ENCODE data around the gene GPR149. TPM values are rescaled to one million over a fixed set of nuclear protein-coding genes. Genes with fewer than 3 reads are reported as not detected.

The GPR149 gene
- total RNA-seq, 1 donor from 2014 or later: 0.41 TPM

DNA sequence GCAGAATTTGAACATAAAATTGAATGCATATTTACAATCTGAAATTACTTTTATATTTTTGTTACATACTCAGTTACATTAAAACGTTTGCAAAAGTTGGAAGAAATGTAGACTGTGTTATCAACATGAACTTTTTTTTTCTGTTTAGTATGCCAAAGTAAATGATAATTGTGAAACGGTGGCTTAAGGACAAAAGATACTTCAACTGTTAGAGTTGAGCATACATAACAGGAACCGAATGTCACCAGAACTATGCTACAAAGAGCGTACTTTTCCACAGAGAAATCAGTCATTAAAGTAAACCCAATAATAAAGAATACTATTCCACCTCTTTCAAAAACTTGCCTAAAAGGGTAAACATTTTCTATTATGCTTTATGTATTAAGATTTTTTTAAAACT is 91.4 kb downstream of the GPR149 start:
- no peak for DNase-seq

DNA sequence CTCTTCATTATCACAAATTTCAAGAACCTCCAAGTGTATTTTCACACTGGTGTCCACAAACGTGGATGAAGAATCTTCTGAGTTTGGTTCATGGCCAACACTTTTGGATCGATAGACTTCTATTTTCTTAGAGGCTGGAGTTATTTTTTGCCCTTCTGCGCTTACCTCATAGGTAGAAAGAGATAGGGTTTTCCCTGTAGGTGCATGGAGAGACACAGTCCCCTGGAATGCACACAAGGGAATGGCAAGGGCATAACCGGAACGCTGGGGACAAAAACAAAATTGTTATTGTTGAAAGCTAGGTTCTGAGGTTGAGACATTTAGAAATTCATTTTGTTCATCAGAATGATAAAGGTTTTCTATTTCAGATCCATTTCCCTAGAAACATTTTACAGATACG is 92.0 kb downstream of the GPR149 start:
- no peak for DNase-seq

DNA sequence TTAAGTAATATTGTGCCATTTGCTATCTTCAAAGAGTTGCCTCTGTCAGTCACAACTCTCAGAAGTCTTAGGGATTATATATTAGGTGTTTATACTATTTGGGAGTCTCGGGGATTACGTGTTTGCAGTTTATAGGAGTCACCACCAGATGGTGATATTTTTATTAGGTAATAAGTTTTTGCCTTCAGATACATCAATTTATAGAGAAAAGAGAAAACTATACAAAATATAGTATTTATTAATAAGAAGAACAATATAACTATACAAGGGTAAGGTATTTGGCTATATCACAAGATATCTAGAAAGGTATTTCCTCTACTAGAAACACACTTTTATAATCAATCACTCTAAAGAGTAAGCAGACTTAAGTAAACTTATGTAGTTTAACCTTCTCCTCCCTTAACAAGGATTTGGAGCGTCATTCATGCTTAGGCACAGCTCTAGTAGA is 95.0 kb downstream of the GPR149 start:
- DNase-seq: peak; percentile 56

DNA sequence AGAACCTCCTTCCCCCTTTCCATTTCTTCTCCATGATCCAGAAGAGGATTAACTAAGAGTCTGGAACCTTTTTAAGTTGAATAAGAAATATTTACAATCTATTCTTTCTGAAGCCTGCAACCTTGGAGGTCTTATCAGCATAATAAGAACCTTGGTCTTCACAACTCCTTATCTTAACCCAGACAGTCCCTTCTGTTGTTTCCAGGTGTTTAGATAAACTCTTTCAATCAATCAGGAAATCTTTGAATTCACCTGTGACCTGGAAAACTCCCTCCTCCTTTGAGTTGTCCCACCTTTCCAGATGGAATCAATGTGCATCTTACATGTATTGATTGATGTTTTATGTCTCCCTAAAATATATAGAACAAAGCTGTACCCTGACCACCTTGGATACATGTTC is 102.1 kb downstream of the GPR149 start:
- DNase-seq: no peak

DNA sequence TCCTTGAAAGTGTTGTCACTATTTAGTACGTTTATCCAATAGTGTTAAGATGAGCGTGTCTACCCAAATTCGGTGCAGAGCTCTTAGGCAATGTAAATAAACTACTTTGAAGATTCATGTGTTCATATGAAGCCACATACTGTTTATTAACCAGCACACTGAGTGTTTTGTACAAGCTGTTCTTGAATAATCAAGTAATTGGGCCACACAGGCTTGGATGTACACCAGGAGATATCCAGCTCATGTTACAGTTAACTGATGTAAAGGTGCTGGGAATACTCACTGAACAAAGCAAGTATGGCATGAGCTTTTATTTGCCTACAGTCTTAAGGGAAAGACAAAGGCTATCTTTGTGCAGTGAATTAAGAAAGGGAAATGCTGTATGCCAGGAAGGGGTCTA is 105.1 kb downstream of the GPR149 start:
- peak; percentile 32 for DNase-seq

DNA sequence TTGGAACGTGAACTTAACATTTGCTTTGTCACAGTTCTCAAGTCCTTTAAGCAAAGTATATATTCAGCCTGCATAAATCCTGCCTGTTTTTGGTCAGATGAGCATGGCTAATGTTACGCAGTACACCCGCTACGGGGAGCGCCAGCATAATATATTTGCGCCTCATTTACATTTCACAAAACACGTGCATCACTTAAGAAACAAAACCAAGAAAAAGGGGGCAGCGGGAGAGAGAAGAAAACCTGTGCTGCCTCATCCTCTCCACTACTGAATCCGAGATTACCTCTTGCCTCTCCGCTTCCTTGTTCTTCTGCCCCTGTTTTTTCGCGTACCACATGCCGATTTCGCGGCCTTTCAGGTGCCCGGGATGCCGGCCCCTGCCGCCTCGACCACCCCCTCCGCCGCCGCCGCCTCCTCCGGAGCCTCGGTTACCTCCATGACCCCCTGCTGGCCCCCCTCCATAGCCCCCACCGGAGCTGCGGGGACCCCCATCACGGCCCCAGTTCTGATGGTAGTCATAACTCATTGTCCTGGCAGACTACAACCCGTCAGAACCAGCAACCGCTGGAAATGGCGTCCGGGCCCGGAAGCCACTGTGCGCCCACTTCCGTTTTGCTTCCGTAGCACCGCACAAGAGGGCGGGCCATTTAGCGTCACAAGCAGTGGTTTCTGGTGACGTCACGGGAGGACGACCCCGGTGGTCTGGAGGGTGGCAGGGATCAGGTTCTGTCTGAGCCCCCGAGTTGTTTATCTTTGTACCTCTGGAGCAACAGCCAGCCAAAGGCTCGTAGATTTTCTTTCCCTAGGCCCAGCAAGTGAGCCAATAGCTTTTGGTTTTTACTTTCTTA is 105.9 kb downstream of the GPR149 start, which contains the start of gene DHX36:
Gene DHX36, minus strand, starts transcription at position 597 of the 848 bp plus-strand sequence. Its CDS starts 71 bp downstream, at position 526.
- DNase-seq: peak; percentile 98

DNA sequence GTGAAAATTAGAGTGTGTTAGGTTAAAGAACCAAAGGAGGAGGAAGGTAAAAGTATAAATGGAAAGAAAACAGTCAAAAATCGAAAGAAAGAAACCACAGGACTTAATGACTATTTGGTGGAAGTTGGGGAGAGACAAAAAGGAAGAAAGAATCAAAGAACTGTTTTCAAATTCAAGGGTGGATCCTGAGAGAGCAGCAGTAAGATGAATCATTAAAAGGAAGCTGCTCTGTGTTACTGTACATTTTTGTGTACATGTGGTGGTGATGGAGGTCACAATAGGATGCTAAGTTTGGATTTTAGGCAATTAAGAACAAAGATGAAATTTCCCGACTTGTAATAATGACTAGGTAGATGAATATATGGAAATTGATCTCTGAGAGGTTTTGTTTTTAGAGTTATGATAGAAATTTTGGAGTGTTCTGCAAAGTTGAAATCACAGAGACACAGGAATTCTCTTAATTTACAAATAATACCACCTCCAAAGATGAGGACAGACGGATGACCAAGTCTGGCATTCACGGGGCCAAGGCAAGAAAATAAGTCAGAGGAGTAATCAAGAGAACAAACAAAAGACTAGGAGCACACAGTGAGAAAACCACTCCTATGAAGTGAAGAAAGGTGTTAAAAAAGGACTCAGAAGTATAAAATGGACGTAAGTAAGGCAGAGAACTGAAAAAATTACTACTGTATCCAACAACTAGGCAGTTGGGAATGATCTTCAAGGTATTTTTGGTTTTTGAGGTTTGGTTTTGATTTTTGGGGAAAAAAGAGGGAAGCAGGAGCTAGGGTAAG is 112.8 kb downstream of the GPR149 start:
- DNase-seq: no peak

DNA sequence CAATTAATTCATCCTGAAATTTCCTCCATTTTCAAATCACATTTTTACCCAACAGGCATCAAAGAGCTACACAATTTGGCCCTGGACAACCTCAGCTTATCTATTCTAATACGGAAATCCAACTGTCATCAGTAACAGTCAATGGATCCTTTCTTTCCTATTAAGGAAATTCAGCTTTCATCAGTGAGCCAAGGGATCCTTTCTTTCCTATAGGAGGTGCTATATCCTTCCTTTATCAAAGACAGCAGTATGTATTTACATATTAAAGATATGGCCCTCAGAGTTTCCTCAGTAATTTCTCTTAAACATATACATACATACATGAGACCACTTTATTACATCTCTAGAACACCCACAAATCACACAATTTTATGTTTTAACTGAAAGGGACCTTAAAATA is 115.8 kb downstream of the GPR149 start:
- DNase-seq: no peak

DNA sequence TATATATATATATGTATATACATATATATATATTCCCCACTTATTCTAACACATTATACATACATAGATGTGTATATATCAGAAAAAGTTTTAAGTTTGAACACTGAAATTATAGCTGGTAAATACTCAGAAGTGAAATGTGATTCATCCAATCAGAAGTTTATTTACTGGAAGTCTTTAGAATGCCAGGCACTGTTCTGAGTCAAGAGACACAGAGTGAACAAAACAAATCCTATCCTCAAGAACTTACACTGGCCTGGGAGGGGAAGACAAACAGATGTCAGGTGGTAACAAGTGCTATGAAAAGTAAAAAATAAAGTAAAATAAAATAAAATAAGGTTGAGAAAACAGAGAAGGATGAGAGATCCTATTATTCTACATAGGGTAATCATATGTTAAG is 119.2 kb downstream of the GPR149 start:
- no peak for DNase-seq

DNA sequence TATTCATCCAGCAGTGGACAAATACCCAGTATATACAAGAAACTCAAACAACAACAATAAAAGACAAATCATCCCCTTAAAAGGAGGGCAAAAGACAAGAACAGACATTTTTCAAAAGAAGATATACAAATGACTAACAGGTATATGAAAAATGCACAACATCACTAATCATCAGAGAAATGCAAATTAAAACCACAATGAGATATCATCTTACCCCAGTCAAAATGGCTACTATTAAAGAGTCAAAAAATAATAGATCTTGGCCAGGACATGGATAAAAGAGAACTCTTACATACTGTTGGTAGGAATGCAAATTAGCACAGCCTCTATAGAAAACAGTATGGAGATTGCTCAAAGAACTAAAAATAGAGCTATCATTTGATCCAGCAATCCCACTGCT is 122.6 kb downstream of the GPR149 start:
- no peak for DNase-seq

DNA sequence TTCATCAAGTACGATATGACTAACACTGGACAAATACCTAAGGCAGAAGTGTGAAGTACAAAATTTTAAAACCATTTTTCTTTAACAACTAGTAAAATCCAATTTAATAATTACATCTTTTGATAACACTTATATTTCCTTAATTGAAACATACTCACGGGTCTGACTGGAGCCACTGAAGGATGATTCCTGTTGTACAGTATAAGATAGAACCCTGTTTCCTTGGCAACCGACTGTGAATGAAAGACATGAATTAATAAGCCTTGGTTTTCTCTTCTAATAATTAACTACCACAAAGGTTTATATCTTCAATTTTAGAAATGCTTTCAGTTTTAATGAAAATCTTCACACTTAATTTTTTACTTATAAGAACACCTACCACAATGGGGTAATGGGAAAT is 125.1 kb downstream of the GPR149 start:
- no peak for DNase-seq

DNA sequence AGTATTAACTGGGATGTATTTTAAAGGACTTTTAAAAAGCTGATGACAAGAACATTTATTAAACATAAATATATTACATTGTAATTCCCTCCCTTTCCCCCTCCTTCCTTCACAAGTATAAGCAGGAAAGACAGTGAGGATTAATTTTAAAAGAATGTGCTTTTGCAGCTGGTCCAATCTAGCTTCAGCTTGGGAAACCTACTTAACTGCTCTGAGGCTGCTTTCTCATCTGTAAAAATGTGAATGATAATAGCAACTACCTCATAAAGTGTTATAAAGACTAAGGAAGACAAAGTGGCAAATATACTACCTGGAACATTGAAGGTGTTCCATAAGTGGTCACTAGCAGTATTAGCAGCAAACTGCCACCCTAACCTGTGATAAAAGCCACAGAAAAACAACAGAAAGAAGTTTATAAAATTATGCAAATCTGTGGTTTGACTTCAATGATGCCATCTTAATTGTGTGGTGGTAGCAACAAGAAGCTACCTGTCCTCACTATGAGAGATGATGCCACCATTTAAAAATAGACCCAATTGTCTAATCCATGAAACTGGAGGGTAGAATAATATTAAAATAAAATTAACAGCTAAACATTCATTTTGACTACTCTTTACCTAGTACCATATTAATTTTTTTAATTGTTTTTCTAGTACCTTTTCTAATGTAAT is 125.7 kb downstream of the GPR149 start:
- no peak for DNase-seq

DNA sequence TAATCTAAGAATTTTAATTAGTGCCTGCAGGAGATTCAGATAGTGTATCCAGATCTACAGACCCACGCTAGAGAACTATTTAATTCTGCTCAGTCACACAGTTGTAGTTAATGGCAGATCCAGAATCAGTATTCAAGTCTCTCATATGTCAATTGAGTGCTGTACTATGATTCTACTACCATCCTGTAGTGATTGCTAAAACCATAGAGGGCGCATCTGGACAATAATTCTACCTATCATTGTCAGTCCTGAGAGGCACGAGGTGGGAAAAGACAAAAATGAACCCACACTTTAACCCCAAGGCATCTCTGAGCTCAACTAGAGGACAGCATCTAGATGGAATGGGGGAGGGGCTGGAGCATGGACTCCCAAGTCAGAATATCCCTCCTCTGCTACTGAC is 128.4 kb downstream of the GPR149 start:
- no peak for DNase-seq

DNA sequence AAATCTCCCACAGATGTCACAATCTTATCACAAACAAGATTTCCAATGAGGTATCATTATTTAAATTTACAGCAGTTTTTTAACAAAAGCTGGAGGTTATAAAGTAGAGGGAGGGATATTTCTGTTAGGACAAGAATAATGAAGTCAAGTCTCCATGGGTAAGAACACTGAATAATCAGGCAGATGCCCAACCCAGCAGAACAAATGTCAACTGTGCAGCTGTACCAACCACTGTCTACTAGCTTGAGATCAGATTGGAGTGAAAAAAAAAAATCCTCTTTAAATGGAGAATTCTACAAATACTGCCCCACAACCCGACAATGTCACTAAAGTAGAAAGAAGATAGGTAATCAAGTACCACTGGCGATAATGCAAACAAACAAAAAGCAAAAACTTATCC is 136.0 kb downstream of the GPR149 start:
- DNase-seq: no peak

DNA sequence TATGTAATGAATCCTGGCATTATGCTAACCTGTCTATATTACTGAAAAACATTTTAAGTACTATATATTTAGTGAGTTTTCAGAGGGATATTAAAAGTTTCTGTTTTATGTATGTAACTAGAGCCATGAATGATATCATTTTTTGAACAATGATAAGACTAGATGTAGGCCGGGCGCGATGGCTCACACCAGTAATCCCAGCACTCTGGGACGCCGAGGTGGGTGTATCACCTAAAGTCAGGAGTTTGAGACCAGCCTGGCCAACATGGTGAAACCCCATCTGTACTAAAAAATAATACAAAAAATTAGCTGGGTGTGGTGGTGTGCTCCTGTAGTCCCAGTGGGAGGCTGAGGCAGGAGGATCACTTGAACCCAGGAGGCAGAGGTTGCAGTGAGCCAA is 139.8 kb downstream of the GPR149 start:
- no peak for DNase-seq

Small RNA genes within 50 kb of the gene (small RNA-seq; reads per million reads assigned to genes)
- not detected for gene RF01210 (ENCODE audit: low replicate concordance)

Other genes starting within 250 kb of the GPR149 start
- gene DHX36, start 105.7 kb downstream of the GPR149 start, total RNA-seq: 97.1 TPM

All from tongue (tissue), 3 donors.